Astrocyte (in vitro differentiated cells and primary cell): ENCODE measurements around the gene VAV2. TPM values are rescaled to one million over a fixed set of nuclear protein-coding genes. Genes with fewer than 3 reads are reported as not detected.
"Not testable (repeated sequence)": the region's sequence is repeated elsewhere in the genome, so short reads cannot be mapped to it uniquely, and the experiment has no call there.

Source experiments
- DNase-seq: peaks from one replicate; pipeline ENCODE4 v3.0.0-alpha.2; 2010; ENCODE audit warnings: low read depth
- FAIRE-seq: peaks from 2 replicates; lab custom pipeline; 2011; peaks lifted over from hg19 to GRCh38; lab: Jason Lieb, UNC
- H2AFZ ChIP-seq: 2 replicates; pipeline ENCODE4 v1.6.0; 2012; ENCODE audit warnings: low read depth, low read length, inconsistent platforms
- H3K27ac ChIP-seq: 2 replicates; pipeline ENCODE4 v1.5.1; 2011; ENCODE audit warnings: low read depth, low read length, inconsistent platforms
- H3K27me3 ChIP-seq: 2 replicates; pipeline ENCODE4 v1.6.0; 2011; ENCODE audit warnings: low read length, inconsistent platforms; ENCODE audit not compliant: insufficient read depth
- H3K36me3 ChIP-seq: 2 replicates; pipeline ENCODE4 v1.5.1; 2011; ENCODE audit warnings: low read length, inconsistent platforms; ENCODE audit not compliant: insufficient read depth
- H3K4me1 ChIP-seq: 2 replicates; pipeline ENCODE4 v1.5.1; 2011; ENCODE audit warnings: low read length, inconsistent platforms; ENCODE audit not compliant: insufficient read depth
- H3K4me2 ChIP-seq: 2 replicates; pipeline ENCODE4 v1.6.0; 2012; ENCODE audit warnings: low read length, inconsistent platforms
- H3K4me3 ChIP-seq: 2 replicates; pipeline ENCODE4 v1.5.1; 2011; ENCODE audit warnings: low read depth, mild to moderate bottlenecking, low read length, inconsistent platforms; ENCODE audit not compliant: insufficient read depth
- H3K79me2 ChIP-seq: 2 replicates; pipeline ENCODE4 v1.6.0; 2012; ENCODE audit warnings: mild to moderate bottlenecking, low read length, inconsistent platforms; ENCODE audit not compliant: insufficient read depth
- H3K9ac ChIP-seq: 2 replicates; pipeline ENCODE4 v1.6.0; 2012; ENCODE audit warnings: mild to moderate bottlenecking, low read length, inconsistent platforms
- H3K9me3 ChIP-seq: 2 replicates; pipeline ENCODE4 v1.5.1; 2012; ENCODE audit warnings: low read depth, mild to moderate bottlenecking, low read length, inconsistent platforms; ENCODE audit not compliant: insufficient read depth
- H4K20me1 ChIP-seq: 2 replicates; pipeline ENCODE4 v1.6.0; 2012; ENCODE audit warnings: low read length, inconsistent platforms; ENCODE audit not compliant: insufficient read depth
- H3K27ac Mint-ChIP-seq: one replicate; pipeline ENCODE4 v1.8.0; 2021; ENCODE audit warnings: mild to moderate bottlenecking, mixed read lengths; ENCODE audit not compliant: unreplicated experiment
- H3K27me3 Mint-ChIP-seq: one replicate; pipeline ENCODE4 v1.8.0; 2021; ENCODE audit warnings: low read depth, mixed read lengths; ENCODE audit not compliant: unreplicated experiment
- H3K36me3 Mint-ChIP-seq: one replicate; pipeline ENCODE4 v1.8.0; 2021; ENCODE audit warnings: low read depth, mixed read lengths; ENCODE audit not compliant: unreplicated experiment
- H3K4me1 Mint-ChIP-seq: one replicate; pipeline ENCODE4 v1.8.0; 2021; ENCODE audit warnings: low read depth, mixed read lengths; ENCODE audit not compliant: unreplicated experiment
- H3K4me3 Mint-ChIP-seq: one replicate; pipeline ENCODE4 v1.8.0; 2021; ENCODE audit warnings: mild to moderate bottlenecking, moderate library complexity, mixed read lengths; ENCODE audit not compliant: unreplicated experiment
- H3K9me3 Mint-ChIP-seq: one replicate; pipeline ENCODE4 v1.8.0; 2021; ENCODE audit warnings: mild to moderate bottlenecking, mixed read lengths; ENCODE audit not compliant: unreplicated experiment
- CTCF ChIP-seq: IDR thresholded peaks from 2 replicates; pipeline ENCODE4 v1.5.1; 2011; ENCODE audit warnings: low read depth, mild to moderate bottlenecking, inconsistent platforms, low read length, moderate library complexity; ENCODE audit not compliant: insufficient read depth
- EZH2 ChIP-seq: IDR thresholded peaks from 2 replicates; pipeline ENCODE4 v1.6.1; 2012; ENCODE audit warnings: mild to moderate bottlenecking, low read length, inconsistent platforms; ENCODE audit not compliant: insufficient read depth
- total RNA-seq: library from RNA; stranded (reverse); gene quantifications from 2 replicates; pipeline ENCODE4 v1.2.1, GENCODE V29; 2021

Gene VAV2
- total RNA-seq, 1 donor from 2014 or later: 36.5 TPM

- Histone ChIP-seq H3K79me2 (peaks cover 74% of the 10 kb centered on the region), H3K27ac (no peak overlapping the region), H3K4me3 (peak overlapping the region; percentile 78), H3K27me3 (no peaks in the 10 kb centered on the region), H3K36me3 (no peaks in the 10 kb centered on the region), H3K9me3 (no peaks in the 10 kb centered on the region), H2AFZ (no peak overlapping the region), H4K20me1 (peaks cover 70% of the 10 kb centered on the region), H3K4me1 (peaks cover 27% of the 10 kb centered on the region), H3K4me2 (peak overlapping the region; percentile 94), H3K9ac (peak overlapping the region; percentile 89)
- no peak overlapping the region for H3K27ac Mint-ChIP-seq
- H3K4me1 Mint-ChIP-seq: peaks cover 9% of the 10 kb centered on the region
- peak overlapping the region; percentile 94 for H3K4me3 Mint-ChIP-seq
- FAIRE-seq: no peak
- TF ChIP-seq CTCF: no peak
- no peak for TF ChIP-seq EZH2
- H3K27me3 Mint-ChIP-seq: no peaks in the 10 kb centered on the region
- no peak for DNase-seq
- H3K36me3 Mint-ChIP-seq: peaks cover 2% of the 10 kb centered on the region
- H3K9me3 Mint-ChIP-seq: no peaks in the 10 kb centered on the region
These were observed 2.3 kb downstream of the VAV2 start for GRCh38 chr9:133989625-133990365.

- Histone ChIP-seq H3K79me2 (peaks cover 83% of the 10 kb centered on the region), H3K4me1 (peaks cover 21% of the 10 kb centered on the region), H4K20me1 (peaks cover 71% of the 10 kb centered on the region)
- FAIRE-seq, H3K9me3 ChIP-seq, H3K4me3 Mint-ChIP-seq, H3K27ac Mint-ChIP-seq, H3K9ac ChIP-seq, H3K36me3 Mint-ChIP-seq, H3K27me3 Mint-ChIP-seq, H3K27me3 ChIP-seq, DNase-seq, H3K4me1 Mint-ChIP-seq, H3K9me3 Mint-ChIP-seq, H3K27ac ChIP-seq, H3K4me3 ChIP-seq, H2AFZ ChIP-seq, H3K36me3 ChIP-seq, H3K4me2 ChIP-seq: not testable (repeated sequence)
These were observed 3.4 kb downstream of the VAV2 start for GRCh38 chr9:133988771-133989170.

- H3K4me1 Mint-ChIP-seq: peaks cover 9% of the 10 kb centered on the region
- Histone ChIP-seq H3K4me1 (peaks cover 14% of the 10 kb centered on the region), H2AFZ (no peak overlapping the region), H3K9me3 (no peaks in the 10 kb centered on the region), H3K27me3 (no peaks in the 10 kb centered on the region), H3K27ac (no peak overlapping the region), H3K4me3 (no peak overlapping the region), H3K36me3 (peaks cover 2% of the 10 kb centered on the region), H3K4me2 (no peak overlapping the region), H3K9ac (no peak overlapping the region), H4K20me1 (peaks cover 76% of the 10 kb centered on the region), H3K79me2 (peaks cover 90% of the 10 kb centered on the region)
- no peaks in the 10 kb centered on the region for H3K9me3 Mint-ChIP-seq
- no peak overlapping the region for H3K27ac Mint-ChIP-seq
- no peaks in the 10 kb centered on the region for H3K27me3 Mint-ChIP-seq
- H3K36me3 Mint-ChIP-seq: peaks cover 3% of the 10 kb centered on the region
- no peak for FAIRE-seq
- DNase-seq: no peak
- peak overlapping the region; percentile 40 for H3K4me3 Mint-ChIP-seq
- TF ChIP-seq CTCF (no peak), EZH2 (no peak)
These were observed 4.0 kb downstream of the VAV2 start for GRCh38 chr9:133987946-133988665.
